ENCODE measurements around the gene LATS2. TPM values are rescaled to one million over a fixed set of nuclear protein-coding genes. Genes with fewer than 3 reads are reported as not detected.

The LATS2 gene
- total RNA-seq, 6 experiments from 2014 or later = 6.8 to 12.8 (median 8.7) TPM

- H3K9me3 ChIP-seq = no peaks in the 10 kb centered on the region
- ATAC-seq (no peak), DNase-seq (no peak)
- intact Hi-C loops (cut with DNase I) = no loop called here
- no peak overlapping the region for H3K27ac ChIP-seq
- H3K4me1 ChIP-seq = no peaks in the 10 kb centered on the region
- H3K4me3 ChIP-seq = no peak overlapping the region
- no peaks in the 10 kb centered on the region for H3K27me3 ChIP-seq
- H3K36me3 ChIP-seq = peaks cover 0 to 6% (median 3%) of the 10 kb centered on the region in 4 donors
- WGBS (ENCODE audit: insufficient coverage, low coverage, low lambda C conversion rate, missing lambda C conversion rate) = 83% methylated on average over 11 of the region's 15 CpGs
- TF ChIP-seq POLR2A (IDR thresholded peaks at IDR 0.05) = no peak
- TF ChIP-seq, protein P1, sequence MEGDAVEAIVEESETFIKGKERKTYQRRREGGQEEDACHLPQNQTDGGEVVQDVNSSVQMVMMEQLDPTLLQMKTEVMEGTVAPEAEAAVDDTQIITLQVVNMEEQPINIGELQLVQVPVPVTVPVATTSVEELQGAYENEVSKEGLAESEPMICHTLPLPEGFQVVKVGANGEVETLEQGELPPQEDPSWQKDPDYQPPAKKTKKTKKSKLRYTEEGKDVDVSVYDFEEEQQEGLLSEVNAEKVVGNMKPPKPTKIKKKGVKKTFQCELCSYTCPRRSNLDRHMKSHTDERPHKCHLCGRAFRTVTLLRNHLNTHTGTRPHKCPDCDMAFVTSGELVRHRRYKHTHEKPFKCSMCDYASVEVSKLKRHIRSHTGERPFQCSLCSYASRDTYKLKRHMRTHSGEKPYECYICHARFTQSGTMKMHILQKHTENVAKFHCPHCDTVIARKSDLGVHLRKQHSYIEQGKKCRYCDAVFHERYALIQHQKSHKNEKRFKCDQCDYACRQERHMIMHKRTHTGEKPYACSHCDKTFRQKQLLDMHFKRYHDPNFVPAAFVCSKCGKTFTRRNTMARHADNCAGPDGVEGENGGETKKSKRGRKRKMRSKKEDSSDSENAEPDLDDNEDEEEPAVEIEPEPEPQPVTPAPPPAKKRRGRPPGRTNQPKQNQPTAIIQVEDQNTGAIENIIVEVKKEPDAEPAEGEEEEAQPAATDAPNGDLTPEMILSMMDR (IDR thresholded peaks at IDR 0.05) = no peak
These were observed 21.1 kb downstream of the LATS2 start for GRCh38 chr13:21040120-21040826.

DNA sequence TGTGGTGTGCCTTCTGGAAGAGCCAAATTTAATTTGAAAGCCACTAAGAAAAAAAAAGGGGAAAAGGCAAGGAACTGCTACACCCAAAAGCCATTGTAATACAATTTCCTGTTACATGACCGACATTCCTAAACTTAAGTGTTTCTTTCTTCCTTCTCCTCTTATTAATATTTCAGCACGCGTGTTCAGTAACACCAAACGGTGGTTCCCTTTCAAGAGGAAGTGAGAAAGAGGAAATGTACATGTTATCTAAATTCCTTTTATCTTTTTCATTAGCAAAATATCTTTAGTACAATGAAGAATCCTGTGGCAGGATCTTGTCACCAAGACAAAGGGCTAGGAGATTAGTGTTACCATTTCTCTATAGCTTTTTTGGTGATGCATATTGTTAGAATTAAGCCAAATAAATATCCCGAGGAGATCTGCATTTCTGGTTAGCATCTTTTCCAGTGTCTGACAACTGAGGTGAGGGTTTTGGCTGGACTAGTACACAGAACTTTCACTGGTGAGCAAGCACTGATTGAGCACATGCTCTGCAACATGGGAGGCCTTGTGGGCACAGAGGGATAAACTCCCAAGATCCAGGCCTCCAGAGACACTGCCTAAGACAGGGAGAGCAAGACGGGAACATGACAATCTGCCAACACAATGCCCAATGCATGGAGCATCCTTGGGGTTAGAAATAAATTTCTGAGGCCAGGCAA lies 22.1 kb downstream of the LATS2 start:
- WGBS (ENCODE audit: insufficient coverage, low coverage, low lambda C conversion rate, missing lambda C conversion rate) = 51% methylated on average over 5 of the region's 6 CpGs
- Histone ChIP-seq H3K9me3 (no peaks in the 10 kb centered on the region), H3K4me1 (peaks cover 0 to 9% (median 1%) of the 10 kb centered on the region in 4 donors), H3K36me3 (no peaks in the 10 kb centered on the region), H3K27ac (no peak overlapping the region), H3K27me3 (no peaks in the 10 kb centered on the region), H3K4me3 (no peak overlapping the region)
- no peak for DNase-seq
- intact Hi-C loops (cut with DNase I) = no loop called here
- TF ChIP-seq POLR2A (IDR thresholded peaks at IDR 0.05) = no peak
- TF ChIP-seq, protein P1 (IDR thresholded peaks at IDR 0.05) = no peak
- ATAC-seq = peak in 1 of 4 donors; percentile 26

DNA sequence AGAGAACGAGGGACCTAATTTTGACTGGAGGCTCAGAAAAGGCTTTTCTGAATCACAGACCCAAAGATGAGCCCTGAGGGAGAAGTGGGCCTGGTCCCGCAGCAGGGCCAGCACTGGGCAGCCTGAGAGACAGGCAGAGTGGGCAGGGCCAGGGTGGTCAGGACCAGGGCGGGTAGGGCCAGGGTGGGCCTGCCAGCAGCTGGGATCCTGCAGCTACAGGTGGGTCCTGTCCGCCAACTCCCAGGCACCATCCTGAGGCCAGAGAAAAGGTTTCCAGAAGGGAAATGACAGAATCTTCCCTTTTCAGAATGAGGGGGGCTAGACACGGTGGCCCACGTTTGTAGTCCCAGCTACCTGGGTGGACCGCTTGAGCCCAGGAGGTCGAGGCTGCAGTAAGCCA lies 23.7 kb downstream of the LATS2 start:
- Histone ChIP-seq H3K27me3 (no peaks in the 10 kb centered on the region), H3K36me3 (no peaks in the 10 kb centered on the region), H3K4me1 (peaks cover 0 to 25% (median 8%) of the 10 kb centered on the region in 4 donors), H3K4me3 (no peak overlapping the region), H3K9me3 (no peaks in the 10 kb centered on the region), H3K27ac (no peak overlapping the region)
- 89% methylated on average over 1 of the region's 8 CpGs for WGBS (ENCODE audit: insufficient coverage, low coverage, low lambda C conversion rate, missing lambda C conversion rate)
- DNase-seq = no peak
- intact Hi-C loops (cut with DNase I) = no loop called here
- TF ChIP-seq, protein P1 (IDR thresholded peaks at IDR 0.05) = no peak
- TF ChIP-seq POLR2A (IDR thresholded peaks at IDR 0.05) = no peak
- ATAC-seq = no peak

GRCh38 chr13:21035498-21035897 lies 25.9 kb downstream of the LATS2 start:
- TF ChIP-seq POLR2A (IDR thresholded peaks at IDR 0.05) = no peak
- TF ChIP-seq, protein P1 (IDR thresholded peaks at IDR 0.05) = no peak
- Histone ChIP-seq H3K4me1 (peaks cover 0 to 34% (median 9%) of the 10 kb centered on the region in 4 donors), H3K27me3 (no peaks in the 10 kb centered on the region), H3K27ac (no peak overlapping the region), H3K36me3 (no peaks in the 10 kb centered on the region), H3K4me3 (no peak overlapping the region), H3K9me3 (no peaks in the 10 kb centered on the region)
- no peak for ATAC-seq
- no peak for DNase-seq
- intact Hi-C loops (cut with DNase I) = no loop called here
- WGBS (ENCODE audit: insufficient coverage, low coverage, low lambda C conversion rate, missing lambda C conversion rate) = 41% methylated on average over 3 of the region's 5 CpGs
